GM19372 (cell line): Measurements from ENCODE around the gene DUS2.
"Not testable (repeated sequence)": the region's sequence is repeated elsewhere in the genome, so short reads cannot be mapped to it uniquely, and the experiment has no call there.

Source experiments
- ATAC-seq: cut with Tn5 transposase; IDR thresholded peaks from one replicate; pipeline ENCODE4 v1.9.1; 2021; ENCODE audit warnings: mild to moderate bottlenecking, low read depth, moderate library complexity; ENCODE audit not compliant: unreplicated experiment

DUS2 gene

DNA sequence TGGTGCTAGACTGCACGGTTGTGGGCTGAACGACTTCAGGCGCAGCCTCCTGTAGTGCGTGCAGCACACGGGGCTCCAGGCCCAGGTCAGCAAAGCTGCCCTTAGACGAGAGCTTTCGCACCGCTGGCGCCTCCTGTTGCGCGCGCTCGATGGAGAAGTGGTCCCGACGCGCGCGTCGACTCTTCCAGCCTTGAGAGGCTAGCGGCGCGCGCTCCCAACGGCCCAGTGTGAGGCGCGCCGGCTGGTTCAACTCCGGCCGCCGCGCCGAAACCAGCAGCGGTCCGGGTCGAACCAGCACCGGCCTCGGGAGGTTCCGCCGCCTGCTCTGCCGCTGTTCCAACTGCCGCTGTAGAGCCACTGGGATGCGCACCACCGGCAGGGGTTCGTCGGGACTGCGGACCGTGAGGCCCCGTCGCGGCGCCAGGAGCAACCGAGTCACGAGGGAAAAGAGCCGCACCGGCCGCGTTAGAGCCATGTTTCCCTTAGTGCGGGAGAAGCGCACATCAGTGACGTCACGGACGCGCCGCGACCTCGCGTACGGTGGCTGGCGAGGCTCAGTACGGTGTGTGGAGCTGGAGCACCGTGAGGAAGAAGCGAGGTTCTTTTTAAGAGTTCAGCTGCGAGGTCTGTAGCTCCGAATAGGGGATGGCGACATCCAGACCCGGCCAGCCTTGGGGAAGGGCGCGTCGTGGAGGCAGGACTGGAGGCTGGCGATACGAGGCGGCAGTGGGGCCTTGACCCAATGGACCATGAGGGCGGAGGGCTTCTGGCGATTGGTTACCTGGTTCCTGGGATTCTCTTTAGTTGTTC, at the start of gene DUS2, which contains the start of gene DDX28:
DUS2 (plus strand) TSS at position 557 of the 810 bp plus-strand sequence. CDS start 14,740 bp downstream, outside the sequence.
DDX28 (minus strand) TSS at position 505 of the 810 bp plus-strand sequence; CDS start at position 475, 30 bp downstream.
- ATAC-seq, result peak; percentile 77

DNA sequence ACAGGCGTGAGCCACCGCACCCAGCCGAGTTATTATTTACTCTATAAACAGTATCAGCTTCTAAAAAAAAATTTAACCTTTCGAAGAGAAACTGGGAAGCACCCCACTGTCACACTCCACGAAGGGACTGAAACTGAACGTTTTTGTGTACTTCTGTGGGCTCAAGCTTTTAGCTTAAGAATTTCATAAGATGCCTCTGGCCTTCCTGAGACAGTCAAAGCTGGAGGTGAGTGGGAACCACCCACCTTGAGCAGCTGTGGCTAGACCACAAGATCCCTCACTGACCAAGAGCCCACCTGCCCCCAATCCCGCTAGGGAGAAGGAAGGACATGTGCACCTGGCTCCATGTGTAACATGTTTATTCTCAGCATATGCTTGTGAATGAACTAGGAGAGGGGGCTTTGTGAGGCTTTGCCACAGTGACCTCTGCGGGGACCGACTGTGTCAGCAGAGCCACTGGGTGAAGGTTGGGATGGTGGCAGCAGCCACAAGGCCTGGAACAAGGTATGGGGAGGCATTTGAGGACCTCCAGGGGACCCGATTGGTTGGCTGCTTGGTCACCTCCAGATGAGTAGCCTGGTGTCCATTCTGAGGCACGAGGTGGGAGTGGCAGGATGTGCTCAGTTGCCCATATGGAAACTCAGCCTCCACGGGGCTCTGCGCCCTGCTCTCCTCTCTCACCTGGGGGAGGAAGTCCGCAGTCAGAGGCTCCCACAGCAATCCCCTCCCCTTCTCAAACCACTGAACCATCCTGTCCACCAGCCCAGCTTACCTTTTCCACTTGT, 47.6 kb upstream of the DUS2 start:
- no peak for ATAC-seq

DNA sequence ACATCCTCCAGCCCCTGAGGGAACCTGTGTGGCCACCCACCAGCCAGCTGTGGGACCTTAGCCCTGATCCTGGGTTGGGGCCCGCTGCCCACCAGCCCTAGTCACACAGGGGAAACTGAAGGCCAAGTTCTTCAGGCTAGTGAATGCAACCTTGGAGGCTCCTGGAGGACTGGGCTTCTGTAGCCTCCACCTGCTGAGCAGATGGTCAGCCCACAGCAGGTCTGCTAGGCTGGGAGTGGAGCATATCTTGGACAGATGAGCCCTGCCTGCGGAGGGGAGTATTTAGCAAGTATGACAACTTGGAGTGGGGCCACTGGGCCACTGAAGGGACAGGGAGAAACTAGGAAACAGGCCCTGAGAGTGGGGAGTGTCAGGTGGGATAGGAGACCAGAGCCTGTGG, 46.9 kb upstream of the DUS2 start:
- ATAC-seq, result no peak

DNA sequence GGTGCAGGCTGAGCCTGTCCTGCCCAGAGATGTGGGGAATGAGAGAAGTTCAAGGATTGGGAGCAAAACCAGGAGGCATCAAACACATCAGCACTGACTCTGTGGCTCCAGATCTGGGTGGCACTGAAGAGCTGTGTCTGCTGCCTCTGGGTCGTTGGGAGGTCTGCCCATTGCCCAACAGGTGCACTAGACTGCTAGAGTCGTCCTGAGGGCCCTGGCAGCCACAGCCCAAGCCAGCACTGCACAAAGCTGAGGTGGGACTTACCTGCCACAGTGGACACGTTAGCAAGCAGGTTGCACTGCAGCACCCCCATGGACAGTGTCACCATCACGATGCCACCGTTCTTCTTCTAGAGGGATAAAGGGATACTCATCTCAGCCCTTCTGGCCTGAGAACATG, 46.1 kb upstream of the DUS2 start:
- ATAC-seq, result no peak

DNA sequence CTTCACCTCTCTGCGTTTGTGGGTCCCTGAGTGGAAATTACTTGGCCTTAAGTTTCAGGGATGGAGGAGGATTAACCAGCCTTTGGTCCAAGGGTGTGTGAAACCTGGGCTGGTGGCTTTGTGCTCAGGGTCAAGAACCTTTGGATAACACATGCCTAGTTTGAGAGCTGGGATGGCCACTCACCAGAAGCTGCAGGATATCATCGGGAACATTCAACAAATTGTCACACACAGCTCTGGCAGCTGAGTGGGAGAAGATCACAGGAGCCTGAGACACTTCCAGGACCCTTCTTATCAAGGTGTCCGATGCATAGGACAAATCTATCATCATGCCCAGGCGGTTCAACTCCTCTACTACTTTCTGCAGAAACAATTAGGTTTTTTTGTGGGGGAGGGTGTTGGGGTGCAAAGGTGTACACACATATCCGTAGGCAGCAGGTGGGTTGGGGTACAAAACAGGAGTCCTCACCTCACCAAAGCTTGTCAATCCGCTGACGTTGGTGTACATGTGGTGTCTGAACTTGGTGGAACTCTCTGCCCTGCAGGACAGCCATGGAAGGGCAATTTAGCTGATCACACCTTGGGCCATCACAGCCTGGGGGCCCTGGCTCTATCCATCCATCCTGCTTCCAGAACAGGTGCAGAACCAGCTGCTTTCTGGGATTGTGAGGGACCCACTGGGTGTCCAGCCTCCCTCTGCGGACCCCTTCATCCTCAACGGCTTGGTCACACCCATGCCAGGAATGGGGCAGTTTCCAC, 45.4 kb upstream of the DUS2 start:
- ATAC-seq, result no peak

DNA sequence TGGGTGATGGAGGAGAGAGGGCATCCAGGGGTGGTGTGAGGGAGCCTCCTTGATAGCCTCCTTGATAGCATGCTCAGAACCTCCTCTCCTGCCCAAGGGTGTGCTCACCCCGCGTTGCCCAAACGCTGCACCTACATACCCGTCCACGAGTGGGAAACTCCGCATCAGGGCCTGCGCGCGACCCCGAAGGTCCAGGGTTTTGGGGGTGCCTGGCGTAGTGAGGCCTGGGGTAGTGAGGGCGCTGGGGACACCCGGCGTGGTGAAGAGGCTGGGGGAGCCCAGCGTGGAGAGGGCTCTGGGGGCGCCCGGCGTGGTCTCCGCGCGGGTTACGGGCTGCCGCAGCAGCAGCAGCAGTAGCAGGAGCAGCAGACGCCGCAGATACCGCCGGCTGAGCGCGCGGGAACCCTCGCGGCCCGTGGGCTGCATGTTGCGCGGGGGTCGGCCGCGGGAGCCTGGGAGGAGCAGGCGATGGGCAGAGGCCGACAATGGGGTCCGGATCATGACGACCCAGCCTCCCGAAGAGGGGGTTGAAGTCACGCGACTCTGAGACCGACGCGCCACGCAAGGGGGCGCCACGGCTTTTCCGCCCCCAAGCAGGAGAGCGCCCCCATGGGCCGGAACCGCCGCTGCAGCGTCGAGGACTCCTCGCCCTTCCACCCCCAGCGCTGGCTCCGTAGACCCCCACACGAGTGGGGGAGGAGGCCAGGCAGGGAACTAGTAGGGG, 43.0 kb upstream of the DUS2 start, which contains the start of gene DPEP3:
DPEP3 (minus strand) TSS at position 545 of the 724 bp plus-strand sequence; CDS start at position 426, 119 bp downstream.
- no peak for ATAC-seq

DNA sequence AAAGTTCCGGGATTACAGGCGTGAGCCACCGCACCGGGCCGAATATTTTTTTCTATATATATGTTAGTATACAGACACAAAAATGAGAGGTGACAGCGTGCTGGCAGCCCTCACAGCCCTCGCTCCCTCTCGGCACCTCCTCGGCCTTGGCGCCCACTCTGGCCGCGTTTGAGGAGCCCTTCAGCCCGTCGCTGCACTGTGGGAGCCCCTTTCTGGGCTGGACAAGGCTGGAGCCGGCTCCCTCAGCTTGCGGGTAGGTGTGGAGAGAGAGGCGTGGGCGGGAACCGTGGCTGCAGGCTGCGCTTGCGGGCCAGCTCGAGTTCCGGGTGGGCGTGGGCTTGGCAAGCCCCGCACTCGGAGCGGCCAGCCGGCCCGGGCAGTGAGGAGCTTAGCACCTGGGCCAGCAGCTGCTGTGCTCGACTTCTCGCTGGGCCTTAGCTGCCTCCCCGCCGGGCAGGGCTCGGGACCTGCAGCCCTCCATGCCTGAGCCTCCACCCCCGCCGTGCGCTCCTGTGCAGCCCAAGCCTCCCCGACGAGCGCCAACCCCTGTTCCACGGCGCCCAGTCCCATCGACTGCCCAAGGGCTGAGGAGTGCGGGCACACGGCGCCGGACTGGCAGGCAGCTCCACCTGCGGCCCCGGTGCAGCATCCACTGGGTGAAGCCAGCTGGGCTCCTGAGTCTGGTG, 40.9 kb upstream of the DUS2 start:
- ATAC-seq, result no peak

DNA sequence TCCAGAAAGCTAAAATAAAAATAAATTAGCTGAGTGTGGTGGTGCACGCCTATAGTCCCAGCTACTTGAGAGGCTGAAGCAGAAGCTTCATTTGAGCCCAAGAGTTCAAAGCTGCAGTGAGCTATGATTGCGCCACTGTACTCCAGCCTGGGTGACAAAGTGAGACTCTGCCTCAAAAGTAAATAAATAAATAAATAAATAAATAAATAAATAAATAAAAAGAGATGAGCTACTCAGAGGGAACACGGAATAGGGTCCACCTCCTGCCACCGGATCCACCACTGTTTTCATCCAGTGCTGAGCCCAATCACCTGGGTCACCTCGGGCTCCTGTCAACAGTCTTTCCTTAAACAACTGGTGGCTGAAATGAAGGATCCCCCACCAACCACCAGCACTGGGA, 36.1 kb upstream of the DUS2 start:
- ATAC-seq, result no peak

DNA sequence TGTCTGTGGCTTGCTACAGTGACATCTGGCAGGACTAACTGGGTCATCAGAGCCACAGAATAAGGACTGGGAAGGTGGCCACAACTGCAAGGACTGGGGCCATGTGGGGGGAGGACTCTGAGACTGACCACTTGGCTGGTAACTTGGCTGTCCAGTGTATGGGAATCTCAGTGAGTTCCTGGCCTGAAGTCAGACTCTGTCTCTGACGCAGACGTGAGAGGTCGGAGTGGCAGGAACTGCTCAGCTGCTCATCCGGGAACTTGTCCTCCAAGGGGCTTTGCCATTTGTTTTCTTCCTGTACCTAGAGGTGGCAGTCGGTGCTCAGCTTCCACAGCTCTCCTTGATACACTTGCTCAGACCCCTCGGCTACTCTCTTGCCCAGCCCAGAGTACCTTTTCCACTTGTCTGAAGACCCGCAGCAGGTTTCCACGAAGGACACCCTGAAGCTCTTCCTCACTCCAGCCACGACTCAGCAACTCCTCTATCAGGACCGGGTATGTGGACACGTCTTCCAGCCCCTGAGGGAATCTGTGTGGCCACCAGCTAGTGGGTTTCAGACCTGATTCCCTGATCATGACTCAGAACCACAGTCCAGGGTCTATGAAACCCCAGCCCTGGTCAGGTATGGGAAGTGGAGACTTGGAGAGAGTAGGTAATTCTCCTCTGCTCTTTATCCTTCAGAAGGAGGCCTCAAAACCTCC, 35.5 kb upstream of the DUS2 start:
- ATAC-seq, result no peak

DNA sequence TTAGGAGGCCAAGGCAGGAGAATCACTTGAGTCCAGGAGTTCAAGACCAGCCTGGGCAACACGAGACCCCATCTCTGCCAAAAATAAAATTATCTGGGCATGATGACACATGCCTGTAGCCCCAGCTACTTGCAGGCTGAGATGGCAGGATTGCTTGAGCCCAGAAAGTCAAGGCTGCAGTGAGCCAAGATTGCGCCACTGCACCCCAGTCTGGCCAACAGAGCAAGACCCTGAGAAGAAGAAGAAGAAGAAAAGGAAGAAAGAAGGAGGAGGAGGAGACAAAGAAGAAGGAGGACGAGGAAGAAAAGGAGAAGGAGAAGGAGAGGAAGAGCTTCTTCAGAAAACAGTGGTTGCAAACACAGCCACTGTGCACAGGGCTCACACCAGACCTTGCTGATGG, 34.4 kb upstream of the DUS2 start:
- ATAC-seq, result no peak

DNA sequence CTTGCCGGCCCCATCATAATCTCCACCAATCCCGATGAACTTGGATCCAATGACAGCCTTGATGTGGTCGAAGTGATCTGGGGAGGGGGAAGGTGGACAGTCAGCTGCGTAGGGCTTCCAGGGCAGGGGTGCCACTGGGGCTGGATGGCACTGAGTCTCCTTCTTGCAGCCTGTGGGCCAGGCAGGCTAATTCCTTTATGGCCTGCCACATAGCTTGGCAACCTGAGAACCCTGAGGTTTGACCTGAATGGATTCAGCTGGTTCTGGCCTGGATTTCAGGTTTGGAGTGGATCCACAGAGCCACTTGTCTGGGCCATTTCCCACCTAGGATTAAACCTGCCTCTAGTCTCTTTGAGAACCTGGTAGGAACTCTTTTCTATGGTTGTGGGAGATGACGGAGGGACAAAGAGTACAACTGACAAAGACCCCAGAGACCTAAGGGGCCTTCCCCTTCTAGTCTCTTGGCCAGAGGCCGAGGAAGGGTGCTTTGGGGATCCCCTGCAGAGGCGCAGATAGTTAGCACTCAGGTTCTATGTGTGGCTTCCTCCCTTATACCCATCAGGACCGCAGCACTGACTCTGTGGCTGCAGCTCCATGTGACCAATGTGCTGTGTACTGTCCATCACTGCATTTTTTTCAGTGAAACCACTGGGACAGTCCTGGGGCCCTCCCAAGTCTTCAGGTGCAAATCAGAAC, 33.6 kb upstream of the DUS2 start:
- ATAC-seq, result no peak

DNA sequence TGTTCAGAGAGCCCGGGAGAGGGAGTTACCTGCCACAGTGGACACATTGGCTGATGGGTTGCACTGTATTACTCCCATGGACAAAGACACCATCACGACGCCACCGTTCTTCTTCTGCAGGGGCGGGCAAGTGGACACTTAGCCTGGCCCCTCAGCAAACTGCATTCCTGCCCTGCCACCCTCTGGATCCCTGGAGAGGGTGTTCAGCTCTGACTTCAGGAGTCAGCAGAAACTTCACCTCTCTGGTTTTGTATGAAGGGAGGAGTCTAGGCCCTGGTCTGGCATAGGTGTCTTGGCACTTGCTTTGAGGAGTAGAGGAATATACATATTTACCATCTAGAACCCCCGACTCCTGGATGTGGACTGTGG, 33.1 kb upstream of the DUS2 start:
- ATAC-seq, result no peak

DNA sequence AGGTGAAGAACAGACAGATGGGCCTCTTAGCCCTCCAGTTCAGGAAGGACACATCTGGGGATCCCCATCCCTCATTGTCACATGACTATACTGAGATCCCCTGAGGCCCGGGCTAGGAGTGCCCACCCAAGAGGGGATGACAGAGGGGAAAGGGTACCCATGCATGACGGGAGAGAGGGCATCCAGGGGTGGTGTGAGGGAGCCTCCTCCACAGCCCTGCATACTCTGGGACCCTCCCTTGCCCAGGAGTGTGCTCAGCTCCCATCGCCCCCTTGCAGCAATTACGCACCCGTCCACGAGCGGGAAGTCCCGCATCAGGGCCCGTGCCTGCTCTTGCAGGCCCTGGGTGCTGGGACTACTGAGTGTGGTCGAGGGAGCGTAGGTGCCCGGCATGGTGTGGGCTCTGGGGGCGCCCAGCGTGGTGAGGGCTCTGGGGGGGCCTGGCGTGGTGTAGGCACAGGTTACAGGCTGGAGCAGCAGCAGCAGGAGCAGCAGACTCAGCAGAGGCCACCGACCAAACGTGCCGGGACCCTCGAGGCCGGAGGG, 30.4 kb upstream of the DUS2 start:
- no peak for ATAC-seq

DNA sequence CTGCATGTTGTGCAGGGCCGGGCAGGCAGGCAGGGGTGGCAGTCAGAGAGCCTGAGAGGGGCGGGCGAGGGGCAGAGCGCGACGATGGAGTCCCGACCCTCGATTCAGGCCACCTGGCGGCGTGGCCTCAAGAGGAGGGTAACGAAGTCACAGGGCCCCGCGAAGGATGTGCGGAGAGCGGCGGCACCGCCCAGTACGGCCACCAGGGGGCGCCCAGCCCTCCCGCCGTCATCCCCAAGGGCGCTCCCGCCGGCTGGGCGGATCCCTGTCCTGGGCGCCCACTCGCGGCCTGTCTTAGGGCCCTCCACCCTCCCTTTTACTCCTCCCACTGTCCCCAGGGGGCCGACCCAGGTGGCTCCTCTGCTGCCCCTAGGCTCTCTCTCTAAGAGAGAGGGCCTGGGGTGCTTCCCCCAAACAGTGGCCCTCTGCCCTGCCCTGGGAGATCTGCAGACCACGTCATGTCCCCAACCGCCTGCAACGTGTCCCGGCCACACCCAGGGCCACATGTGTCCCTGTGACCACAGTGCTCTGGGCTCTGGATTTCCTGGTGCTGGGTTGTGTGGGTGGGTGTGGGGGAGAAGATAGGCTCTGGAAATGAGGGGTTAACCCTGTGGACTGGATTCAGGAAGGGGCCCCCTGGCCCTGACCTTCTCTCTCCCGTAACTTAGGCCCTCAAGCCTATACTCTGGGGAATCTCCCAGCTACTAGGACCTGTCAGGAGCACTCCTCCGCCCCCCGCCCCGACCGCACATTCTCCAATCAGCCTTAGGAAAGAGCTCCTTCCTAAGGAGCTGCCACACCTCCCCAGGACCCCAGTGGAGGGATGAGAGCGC, 29.7 kb upstream of the DUS2 start:
- ATAC-seq, result peak; percentile 72

DNA sequence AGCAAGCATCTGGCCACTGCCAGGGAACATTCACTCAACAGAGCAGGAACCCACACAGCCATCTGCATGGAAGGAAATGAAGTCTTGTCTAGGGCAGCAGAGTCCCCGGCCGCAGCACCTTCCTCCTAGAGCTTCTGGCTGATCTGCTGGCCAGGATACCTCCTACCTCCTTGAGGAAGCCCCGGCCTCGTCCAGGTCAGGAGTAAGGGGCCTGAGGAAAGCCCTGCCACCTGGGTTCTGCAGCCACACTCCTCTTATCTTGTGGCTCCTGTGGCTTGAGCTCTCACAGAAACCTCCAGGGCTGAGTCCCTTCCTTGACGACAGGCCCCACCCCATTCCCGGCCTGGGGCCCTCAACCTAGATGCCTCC, 29.1 kb upstream of the DUS2 start:
- not testable (repeated sequence) for ATAC-seq

DNA sequence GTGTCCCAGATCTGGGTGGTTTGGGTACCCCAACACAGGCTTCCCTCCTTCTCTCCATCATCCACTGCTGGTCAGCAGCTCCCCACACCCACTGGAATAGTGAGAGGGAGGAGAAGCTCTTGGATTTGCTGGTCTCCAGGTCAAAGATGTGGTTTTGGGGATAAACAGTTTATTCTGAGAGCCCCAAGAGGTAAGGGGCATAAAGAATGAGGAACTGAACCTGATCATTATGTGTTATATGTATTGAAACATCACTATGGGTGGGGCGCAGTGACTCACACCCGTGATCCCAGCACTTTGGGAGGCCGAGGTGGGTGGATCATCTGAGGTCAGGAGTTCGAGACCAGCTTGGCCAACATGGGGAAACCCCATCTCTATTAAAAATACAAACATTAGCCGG, 27.7 kb upstream of the DUS2 start:
- no peak for ATAC-seq

DNA sequence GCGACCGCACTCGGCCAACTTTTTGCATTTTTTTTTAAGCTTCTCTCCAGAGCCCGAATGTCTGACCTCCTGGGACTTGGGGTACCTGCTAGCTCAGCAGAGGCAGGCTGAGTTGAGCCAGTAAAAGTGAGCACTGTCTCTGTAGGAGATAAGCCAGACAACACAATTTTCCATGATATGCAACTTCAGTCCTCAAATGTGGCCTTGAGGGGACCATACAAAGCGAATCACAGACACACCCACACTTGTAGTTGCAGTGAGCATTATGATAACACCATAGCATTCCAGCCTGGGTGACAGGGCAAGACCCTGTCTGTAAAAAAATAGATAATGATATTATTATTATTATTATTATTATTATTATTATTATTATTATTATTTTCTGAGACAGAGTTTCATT, 26.4 kb upstream of the DUS2 start:
- ATAC-seq, result no peak
